ENCODE measurements around the gene PNPLA6. TPM values are rescaled to one million over a fixed set of nuclear protein-coding genes. Genes with fewer than 3 reads are reported as not detected.

The PNPLA6 gene
- total and polyA plus RNA-seq, 2 of the 13 experiments (the other 11 are each of a cell fraction or from before 2014, with no cell fraction given) = 24.9 to 28.2 TPM

DNA sequence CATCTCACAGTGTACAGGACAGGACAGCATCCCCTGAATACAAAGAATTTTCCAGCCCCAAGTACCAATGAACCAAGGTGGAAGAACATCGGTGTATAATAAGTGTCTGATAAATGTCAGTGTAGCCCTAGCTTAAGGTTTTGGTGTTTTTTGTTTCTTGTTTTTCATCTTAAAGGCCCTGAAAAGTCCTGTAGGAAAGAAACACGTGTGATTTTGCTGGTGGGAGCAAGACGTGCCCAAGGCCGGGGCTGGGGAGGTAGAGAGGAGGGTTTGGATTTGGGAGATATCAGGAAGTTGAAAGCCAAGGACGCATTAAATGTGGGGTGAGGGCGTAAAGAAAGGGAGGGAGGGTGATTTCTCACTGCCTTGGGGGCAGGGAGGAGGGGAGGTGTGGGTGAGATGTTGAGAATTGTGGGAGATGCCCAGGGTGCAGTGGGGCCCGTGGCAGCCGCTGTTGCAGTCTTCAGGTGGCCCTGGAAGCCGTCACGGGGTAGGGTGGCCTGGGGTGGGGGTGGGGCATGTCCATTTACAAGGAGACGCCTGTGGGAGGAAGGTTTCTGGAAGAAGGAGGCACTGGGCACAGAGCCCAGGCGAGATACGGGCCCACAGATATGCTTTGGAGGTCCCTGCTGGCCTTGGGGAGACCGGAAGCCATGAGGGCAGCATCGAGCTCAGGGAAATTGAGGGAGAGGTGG, 66.9 kb downstream of the PNPLA6 start:
- DNase-seq (ENCODE audit: low spot score) (no peak), FAIRE-seq (no peak), ATAC-seq (no peak)
- ChIA-PET POLR2A (no interaction called here), CTCF (ENCODE audit: low intra/inter-chr PET ratio, low total read pairs) (no interaction called here)
- 94% methylated on average over 15 of the region's 15 CpGs for WGBS (ENCODE audit: low lambda C conversion rate)
- no TSS peak for BruUV-seq (replicated peaks)
- no peak overlapping the region for H3K4me3 ChIP-seq (replicated peaks in 1 of 3; ENCODE audit: insufficient read depth in 1 of 3, low read depth in 2 of 3, low read length in 3 of 3)
- peaks cover 12% of the 10 kb centered on the region for H3K4me1 ChIP-seq (ENCODE audit: insufficient read depth, low read length)
- intact Hi-C loops (cut with micrococcal nuclease; ENCODE audit: unreplicated experiment) = no loop called here
- no peak overlapping the region for H3K4me2 ChIP-seq (ENCODE audit: low read depth, low read length)
- H3K27ac ChIP-seq (ENCODE audit: extremely low read length, insufficient read depth, low read length) = no peak overlapping the region
- TF ChIP-seq ZNF562 (CRISPR knock-in tag; IDR thresholded peaks at IDR 0.05; ENCODE audit: borderline replicate concordance) = no peak
- TF ChIP-seq KAT7 (CRISPR knock-in tag; IDR thresholded peaks at IDR 0.05; ENCODE audit: borderline replicate concordance) = no peak
- TF ChIP-seq, protein P1, sequence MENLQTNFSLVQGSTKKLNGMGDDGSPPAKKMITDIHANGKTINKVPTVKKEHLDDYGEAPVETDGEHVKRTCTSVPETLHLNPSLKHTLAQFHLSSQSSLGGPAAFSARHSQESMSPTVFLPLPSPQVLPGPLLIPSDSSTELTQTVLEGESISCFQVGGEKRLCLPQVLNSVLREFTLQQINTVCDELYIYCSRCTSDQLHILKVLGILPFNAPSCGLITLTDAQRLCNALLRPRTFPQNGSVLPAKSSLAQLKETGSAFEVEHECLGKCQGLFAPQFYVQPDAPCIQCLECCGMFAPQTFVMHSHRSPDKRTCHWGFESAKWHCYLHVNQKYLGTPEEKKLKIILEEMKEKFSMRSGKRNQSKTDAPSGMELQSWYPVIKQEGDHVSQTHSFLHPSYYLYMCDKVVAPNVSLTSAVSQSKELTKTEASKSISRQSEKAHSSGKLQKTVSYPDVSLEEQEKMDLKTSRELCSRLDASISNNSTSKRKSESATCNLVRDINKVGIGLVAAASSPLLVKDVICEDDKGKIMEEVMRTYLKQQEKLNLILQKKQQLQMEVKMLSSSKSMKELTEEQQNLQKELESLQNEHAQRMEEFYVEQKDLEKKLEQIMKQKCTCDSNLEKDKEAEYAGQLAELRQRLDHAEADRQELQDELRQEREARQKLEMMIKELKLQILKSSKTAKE (CRISPR knock-in tag; IDR thresholded peaks at IDR 0.05; ENCODE audit: borderline replicate concordance) = no peak
- TF ChIP-seq ZNF788 (CRISPR knock-in tag; IDR thresholded peaks at IDR 0.05; ENCODE audit: borderline replicate concordance) = no peak
- TF ChIP-seq ZNF598 (CRISPR knock-in tag; IDR thresholded peaks at IDR 0.05; ENCODE audit: borderline replicate concordance) = no peak
- TF ChIP-seq KLF13 (CRISPR knock-in tag; IDR thresholded peaks at IDR 0.05) = no peak
- TF ChIP-seq TGIF2 (CRISPR knock-in tag; IDR thresholded peaks at IDR 0.05) = no peak
- TF ChIP-seq ZNF883 (CRISPR knock-in tag; IDR thresholded peaks at IDR 0.05; ENCODE audit: not compliant biosample characterization) = no peak
- TF ChIP-seq, protein P2, sequence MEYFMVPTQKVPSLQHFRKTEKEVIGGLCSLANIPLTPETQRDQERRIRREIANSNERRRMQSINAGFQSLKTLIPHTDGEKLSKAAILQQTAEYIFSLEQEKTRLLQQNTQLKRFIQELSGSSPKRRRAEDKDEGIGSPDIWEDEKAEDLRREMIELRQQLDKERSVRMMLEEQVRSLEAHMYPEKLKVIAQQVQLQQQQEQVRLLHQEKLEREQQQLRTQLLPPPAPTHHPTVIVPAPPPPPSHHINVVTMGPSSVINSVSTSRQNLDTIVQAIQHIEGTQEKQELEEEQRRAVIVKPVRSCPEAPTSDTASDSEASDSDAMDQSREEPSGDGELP (IDR thresholded peaks at IDR 0.05; ENCODE audit: borderline replicate concordance, low read depth) = no peak
- no peak for TF ChIP-seq ZBTB34 (CRISPR knock-in tag; IDR thresholded peaks at IDR 0.05)
- no peak for TF ChIP-seq ZNF501 (CRISPR knock-in tag; IDR thresholded peaks at IDR 0.05)
- no peak for TF ChIP-seq PAX8 (CRISPR knock-in tag; IDR thresholded peaks at IDR 0.05; ENCODE audit: borderline replicate concordance)
- peaks cover 53% of the 10 kb centered on the region for H3K79me2 ChIP-seq (ENCODE audit: insufficient read depth, low read length)
- no peak overlapping the region for H2AFZ ChIP-seq (ENCODE audit: low read length)
- H3K9me3 ChIP-seq (ENCODE audit: low read length) = no peaks in the 10 kb centered on the region
- H3K36me3 ChIP-seq (replicated peaks in 1 of 2; ENCODE audit: control insufficient read depth in 1 of 2, insufficient read depth in 2 of 2, low read length in 2 of 2) = peaks cover 22 to 41% of the 10 kb centered on the region in 2 experiments; a peak in 4 of 5 replicates
- in situ Hi-C loops (cut with HindIII; ENCODE audit: extremely low pct_ligation_motif_present, low pct_unique_long_range_greater_than_20kb) = no loop called here
- H4K20me1 ChIP-seq (ENCODE audit: insufficient read depth, low read length) = peaks cover 57% of the 10 kb centered on the region
- no peak overlapping the region for H3K9ac ChIP-seq (ENCODE audit: insufficient read depth, low read depth, low read length)
- H3K27me3 ChIP-seq (ENCODE audit: control insufficient read depth in 1 of 2, insufficient read depth in 2 of 2, low read length in 2 of 2) = no peaks in the 10 kb centered on the region

Data from HepG2 (cell line).